HepG2 (cell line): ENCODE data around the gene CERS5.

ENCODE experiments used
- ISL2 ChIP-seq: sonication (generic); formaldehyde crosslinking; IDR thresholded peaks from 2 replicates; pipeline ENCODE4 v1.5.0; 2020; ENCODE audit warnings: missing genetic modification reagents
- TF ChIP-seq, protein P1 (sequence below): sonication (generic); formaldehyde crosslinking; IDR thresholded peaks from 2 replicates; pipeline ENCODE4 v1.4.0; 2020; ENCODE audit warnings: missing genetic modification reagents
- TF ChIP-seq, protein P2 (sequence below): IDR thresholded peaks from 2 replicates; pipeline ENCODE4 v1.6.1; 2016

DNA sequence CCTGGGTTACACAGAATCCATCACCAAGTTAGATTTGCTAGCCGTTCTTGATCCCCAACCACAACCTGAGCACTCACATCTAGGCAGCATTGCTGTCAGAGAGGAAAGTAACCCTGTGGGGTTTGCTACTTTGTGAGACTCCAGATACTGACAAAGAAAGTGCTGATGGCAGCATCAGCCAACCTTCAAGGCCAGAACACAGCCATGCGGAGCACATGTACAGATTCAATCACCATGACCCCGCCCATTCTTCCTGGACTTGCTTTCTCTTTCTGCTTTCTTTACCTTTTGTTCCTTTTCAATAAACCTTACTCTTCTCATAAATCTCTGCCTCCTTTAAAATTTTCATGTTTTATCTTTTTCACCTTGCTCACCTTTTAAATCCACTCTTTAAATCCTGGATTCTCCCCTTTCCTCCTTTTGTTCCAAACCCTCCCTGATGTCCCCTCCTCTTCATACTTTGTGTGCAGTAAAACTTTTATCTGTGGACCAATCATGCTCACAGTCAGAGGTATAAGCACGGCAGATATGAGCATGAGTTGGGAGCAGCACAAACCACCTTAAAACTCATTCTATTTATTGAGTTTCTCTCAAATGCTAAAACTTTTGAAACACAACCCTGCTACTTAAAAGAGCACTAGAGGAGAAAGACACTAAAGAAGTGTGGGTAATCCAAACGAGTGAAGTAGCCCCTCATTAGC is 21.9 kb upstream of the CERS5 start:
- no peak for TF ChIP-seq ISL2 (CRISPR knock-in tag)
- TF ChIP-seq, protein P1, sequence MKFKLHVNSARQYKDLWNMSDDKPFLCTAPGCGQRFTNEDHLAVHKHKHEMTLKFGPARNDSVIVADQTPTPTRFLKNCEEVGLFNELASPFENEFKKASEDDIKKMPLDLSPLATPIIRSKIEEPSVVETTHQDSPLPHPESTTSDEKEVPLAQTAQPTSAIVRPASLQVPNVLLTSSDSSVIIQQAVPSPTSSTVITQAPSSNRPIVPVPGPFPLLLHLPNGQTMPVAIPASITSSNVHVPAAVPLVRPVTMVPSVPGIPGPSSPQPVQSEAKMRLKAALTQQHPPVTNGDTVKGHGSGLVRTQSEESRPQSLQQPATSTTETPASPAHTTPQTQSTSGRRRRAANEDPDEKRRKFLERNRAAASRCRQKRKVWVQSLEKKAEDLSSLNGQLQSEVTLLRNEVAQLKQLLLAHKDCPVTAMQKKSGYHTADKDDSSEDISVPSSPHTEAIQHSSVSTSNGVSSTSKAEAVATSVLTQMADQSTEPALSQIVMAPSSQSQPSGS (CRISPR knock-in tag) = no peak
- TF ChIP-seq, protein P2, sequence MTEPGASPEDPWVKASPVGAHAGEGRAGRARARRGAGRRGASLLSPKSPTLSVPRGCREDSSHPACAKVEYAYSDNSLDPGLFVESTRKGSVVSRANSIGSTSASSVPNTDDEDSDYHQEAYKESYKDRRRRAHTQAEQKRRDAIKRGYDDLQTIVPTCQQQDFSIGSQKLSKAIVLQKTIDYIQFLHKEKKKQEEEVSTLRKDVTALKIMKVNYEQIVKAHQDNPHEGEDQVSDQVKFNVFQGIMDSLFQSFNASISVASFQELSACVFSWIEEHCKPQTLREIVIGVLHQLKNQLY (CRISPR knock-in tag) = no peak
